ENCODE measurements around the gene SRPK1. TPM values are rescaled to one million over a fixed set of nuclear protein-coding genes. Genes with fewer than 3 reads are reported as not detected.

The SRPK1 gene
- total and polyA plus RNA-seq, 2 of the 13 experiments (the other 11 are each of a cell fraction or from before 2014, with no cell fraction given), result 56.4 to 142 TPM

DNA sequence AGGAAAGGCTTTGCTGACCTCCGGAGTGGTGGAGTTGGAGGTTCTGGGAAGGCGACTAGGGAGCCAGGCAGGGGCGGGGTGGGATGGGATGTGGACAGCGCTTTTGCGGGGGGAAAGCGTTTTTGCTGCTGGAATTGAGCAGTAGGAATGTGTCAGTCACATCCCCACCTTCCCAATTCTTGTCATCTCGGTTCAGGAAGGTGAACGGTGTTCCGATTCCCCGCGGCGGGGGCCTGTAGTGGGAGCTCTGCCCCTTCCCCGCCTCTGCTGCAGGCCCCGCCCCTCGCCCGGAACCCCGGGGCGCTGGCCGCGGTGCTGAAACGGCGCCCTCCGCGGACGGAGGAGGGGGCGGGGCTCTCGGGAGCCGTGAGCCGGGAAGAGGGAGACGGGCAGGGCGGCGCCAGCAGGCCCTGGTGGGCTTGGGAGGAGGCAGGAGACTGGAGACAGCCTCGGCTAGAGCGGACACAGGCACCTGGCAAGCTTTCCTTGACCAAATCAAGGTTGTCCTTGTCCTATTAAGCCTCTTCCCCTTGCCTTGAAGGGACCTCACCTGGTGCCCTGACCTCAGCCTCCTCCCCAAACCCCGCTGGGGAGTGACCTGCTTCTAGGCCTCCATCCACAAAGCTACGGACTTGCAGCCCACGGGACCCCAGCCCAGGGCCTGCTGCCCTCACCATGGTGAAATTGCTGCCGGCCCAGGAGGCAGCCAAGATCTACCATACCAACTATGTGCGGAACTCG lies 115.7 kb downstream of the SRPK1 start, which contains the start of gene LHFPL5 (continued):
- TF ChIP-seq ZNF644 (CRISPR knock-in tag; IDR thresholded peaks at IDR 0.05; ENCODE audit: low read depth) (0 out of 2 replicates have a peak, but pooled peaks have one; percentile 78), GTF3A (CRISPR knock-in tag; conservative IDR thresholded peaks at IDR 0.05) (no peak), ZNF142 (CRISPR knock-in tag; IDR thresholded peaks at IDR 0.05) (peak; percentile 94), ZNF792 (CRISPR knock-in tag; IDR thresholded peaks at IDR 0.05) (peak; percentile 99), FOXO1 (CRISPR knock-in tag; IDR thresholded peaks at IDR 0.05) (peak; percentile 94), STAT5B (CRISPR knock-in tag; IDR thresholded peaks at IDR 0.05) (peak; percentile 99), ZNF841 (CRISPR knock-in tag; IDR thresholded peaks at IDR 0.05; ENCODE audit: borderline replicate concordance) (peak; percentile 95), ZNF260 (CRISPR knock-in tag; IDR thresholded peaks at IDR 0.05; ENCODE audit: borderline replicate concordance, low read depth) (no peak), ZSCAN22 (CRISPR knock-in tag; IDR thresholded peaks at IDR 0.05) (peak; percentile 79; the same call in 1 of the 2 replicates), ADNP (CRISPR knock-in tag; IDR thresholded peaks at IDR 0.05) (no peak), PPARG (CRISPR knock-in tag; conservative IDR thresholded peaks at IDR 0.05) (peak; percentile 90), RBFOX2 (IDR thresholded peaks at IDR 0.05; ENCODE audit: low read depth, low read length) (no peak), ZNF746 (CRISPR knock-in tag; IDR thresholded peaks at IDR 0.05) (no peak), PHF21A (CRISPR knock-in tag; IDR thresholded peaks at IDR 0.05) (no peak), ZNF619 (CRISPR knock-in tag; IDR thresholded peaks at IDR 0.05) (peak; percentile 90), KAT8 (CRISPR knock-in tag; IDR thresholded peaks at IDR 0.05) (peak; percentile 91), ZNF230 (CRISPR knock-in tag; IDR thresholded peaks at IDR 0.05) (peak; percentile 94)
- TF ChIP-seq, protein P1, sequence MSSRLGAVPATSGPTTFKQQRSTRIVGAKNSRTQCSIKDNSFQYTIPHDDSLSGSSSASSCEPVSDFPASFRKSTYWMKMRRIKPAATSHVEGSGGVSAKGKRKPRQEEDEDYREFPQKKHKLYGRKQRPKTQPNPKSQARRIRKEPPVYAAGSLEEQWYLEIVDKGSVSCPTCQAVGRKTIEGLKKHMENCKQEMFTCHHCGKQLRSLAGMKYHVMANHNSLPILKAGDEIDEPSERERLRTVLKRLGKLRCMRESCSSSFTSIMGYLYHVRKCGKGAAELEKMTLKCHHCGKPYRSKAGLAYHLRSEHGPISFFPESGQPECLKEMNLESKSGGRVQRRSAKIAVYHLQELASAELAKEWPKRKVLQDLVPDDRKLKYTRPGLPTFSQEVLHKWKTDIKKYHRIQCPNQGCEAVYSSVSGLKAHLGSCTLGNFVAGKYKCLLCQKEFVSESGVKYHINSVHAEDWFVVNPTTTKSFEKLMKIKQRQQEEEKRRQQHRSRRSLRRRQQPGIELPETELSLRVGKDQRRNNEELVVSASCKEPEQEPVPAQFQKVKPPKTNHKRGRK (CRISPR knock-in tag; IDR thresholded peaks at IDR 0.05), result no peak
- TF ChIP-seq, protein P2, sequence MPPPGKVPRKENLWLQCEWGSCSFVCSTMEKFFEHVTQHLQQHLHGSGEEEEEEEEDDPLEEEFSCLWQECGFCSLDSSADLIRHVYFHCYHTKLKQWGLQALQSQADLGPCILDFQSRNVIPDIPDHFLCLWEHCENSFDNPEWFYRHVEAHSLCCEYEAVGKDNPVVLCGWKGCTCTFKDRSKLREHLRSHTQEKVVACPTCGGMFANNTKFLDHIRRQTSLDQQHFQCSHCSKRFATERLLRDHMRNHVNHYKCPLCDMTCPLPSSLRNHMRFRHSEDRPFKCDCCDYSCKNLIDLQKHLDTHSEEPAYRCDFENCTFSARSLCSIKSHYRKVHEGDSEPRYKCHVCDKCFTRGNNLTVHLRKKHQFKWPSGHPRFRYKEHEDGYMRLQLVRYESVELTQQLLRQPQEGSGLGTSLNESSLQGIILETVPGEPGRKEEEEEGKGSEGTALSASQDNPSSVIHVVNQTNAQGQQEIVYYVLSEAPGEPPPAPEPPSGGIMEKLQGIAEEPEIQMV (CRISPR knock-in tag; IDR thresholded peaks at IDR 0.05; ENCODE audit: low read depth), result peak; percentile 94; the same call in 1 of the 2 replicates

All from HepG2 (cell line).